HCT116 (cell line): ENCODE measurements around the gene PRR16.

ENCODE experiments used
- CEBPB ChIP-seq: IDR thresholded peaks from 2 replicates; pipeline ENCODE4 v1.6.1; 2012; ENCODE audit warnings: low read depth
- EGR1 ChIP-seq: IDR thresholded peaks from 2 replicates; pipeline ENCODE4 v1.6.1; 2012; ENCODE audit warnings: low read depth
- EZH2 ChIP-seq: fragments of 200-600 bp; sonication (generic); IDR thresholded peaks from 2 replicates; pipeline ENCODE4 v1.6.1; 2017; ENCODE audit warnings: antibody characterized with exemption, mixed run types
- EZH2phosphoT487 ChIP-seq: fragments of 200-600 bp; IDR thresholded peaks from 2 replicates; pipeline ENCODE4 v1.6.1; 2018; ENCODE audit warnings: antibody characterized with exemption, borderline replicate concordance
- JUND ChIP-seq: IDR thresholded peaks from 2 replicates; pipeline ENCODE4 v1.6.1; 2012
- POLR2A ChIP-seq: IDR thresholded peaks from 2 replicates; pipeline ENCODE4 v1.7.0; 2011; ENCODE audit warnings: borderline replicate concordance; ENCODE audit not compliant: insufficient read depth, insufficient read length; ENCODE audit errors: extremely low read depth
- RAD21 ChIP-seq: IDR thresholded peaks from 2 replicates; pipeline ENCODE4 v1.6.1; 2012; ENCODE audit warnings: low read depth, mild to moderate bottlenecking
- ZNF274 ChIP-seq: fragments of 200-500 bp; sonication (Bioruptor generic); IDR thresholded peaks from 2 replicates; pipeline ENCODE4 v1.6.1; 2014; ENCODE audit warnings: mild to moderate bottlenecking, low read depth, low read length, inconsistent platforms
- TF ChIP-seq, protein P1 (sequence below): IDR thresholded peaks from 2 replicates; pipeline ENCODE4 v1.6.1; 2012; ENCODE audit warnings: low read depth
- TF ChIP-seq, protein P2 (sequence below), 3 experiments: fragments of 200-600 bp in 1 of 3; sonication (generic) in 1 of 3; IDR thresholded peaks in 2 of 3; conservative IDR thresholded peaks in 1 of 3; 2 replicates each; pipeline ENCODE4 v1.5.1; 2012 to 2017; ENCODE audit warnings: low read depth in 2 of 3, low read length in 2 of 3, antibody characterized with exemption in 1 of 3, borderline replicate concordance in 1 of 3, control low read depth in 1 of 3, mild to moderate bottlenecking in 1 of 3, mixed read lengths in 1 of 3, mixed run types in 1 of 3, moderate library complexity in 1 of 3; ENCODE audit not compliant: insufficient read depth in 1 of 3

DNA sequence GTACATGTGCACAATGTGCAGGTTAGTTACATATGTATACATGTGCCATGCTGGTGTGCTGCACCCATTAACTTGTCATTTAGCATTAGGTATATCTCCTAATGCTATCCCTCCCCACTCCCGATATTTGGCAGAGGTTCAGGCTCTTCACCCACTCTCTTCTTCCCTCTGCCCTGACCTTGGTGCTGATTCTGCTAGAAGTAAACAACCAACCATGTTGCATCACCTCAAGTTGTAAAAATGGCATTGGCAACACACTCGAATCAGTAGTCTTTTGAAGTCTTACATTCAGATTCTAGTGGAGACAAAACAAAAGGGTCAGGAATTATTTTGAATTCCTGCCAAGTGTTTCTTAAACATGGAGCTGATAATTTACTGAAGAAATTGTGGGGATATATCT, 40.0 kb downstream of the PRR16 start:
- TF ChIP-seq EZH2phosphoT487 (no peak), EGR1 (no peak), RAD21 (no peak), EZH2 (no peak), JUND (no peak), ZNF274 (no peak), CEBPB (no peak), POLR2A (no peak)
- TF ChIP-seq, protein P1, sequence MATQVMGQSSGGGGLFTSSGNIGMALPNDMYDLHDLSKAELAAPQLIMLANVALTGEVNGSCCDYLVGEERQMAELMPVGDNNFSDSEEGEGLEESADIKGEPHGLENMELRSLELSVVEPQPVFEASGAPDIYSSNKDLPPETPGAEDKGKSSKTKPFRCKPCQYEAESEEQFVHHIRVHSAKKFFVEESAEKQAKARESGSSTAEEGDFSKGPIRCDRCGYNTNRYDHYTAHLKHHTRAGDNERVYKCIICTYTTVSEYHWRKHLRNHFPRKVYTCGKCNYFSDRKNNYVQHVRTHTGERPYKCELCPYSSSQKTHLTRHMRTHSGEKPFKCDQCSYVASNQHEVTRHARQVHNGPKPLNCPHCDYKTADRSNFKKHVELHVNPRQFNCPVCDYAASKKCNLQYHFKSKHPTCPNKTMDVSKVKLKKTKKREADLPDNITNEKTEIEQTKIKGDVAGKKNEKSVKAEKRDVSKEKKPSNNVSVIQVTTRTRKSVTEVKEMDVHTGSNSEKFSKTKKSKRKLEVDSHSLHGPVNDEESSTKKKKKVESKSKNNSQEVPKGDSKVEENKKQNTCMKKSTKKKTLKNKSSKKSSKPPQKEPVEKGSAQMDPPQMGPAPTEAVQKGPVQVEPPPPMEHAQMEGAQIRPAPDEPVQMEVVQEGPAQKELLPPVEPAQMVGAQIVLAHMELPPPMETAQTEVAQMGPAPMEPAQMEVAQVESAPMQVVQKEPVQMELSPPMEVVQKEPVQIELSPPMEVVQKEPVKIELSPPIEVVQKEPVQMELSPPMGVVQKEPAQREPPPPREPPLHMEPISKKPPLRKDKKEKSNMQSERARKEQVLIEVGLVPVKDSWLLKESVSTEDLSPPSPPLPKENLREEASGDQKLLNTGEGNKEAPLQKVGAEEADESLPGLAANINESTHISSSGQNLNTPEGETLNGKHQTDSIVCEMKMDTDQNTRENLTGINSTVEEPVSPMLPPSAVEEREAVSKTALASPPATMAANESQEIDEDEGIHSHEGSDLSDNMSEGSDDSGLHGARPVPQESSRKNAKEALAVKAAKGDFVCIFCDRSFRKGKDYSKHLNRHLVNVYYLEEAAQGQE: peak; percentile 28
- TF ChIP-seq, protein P2, sequence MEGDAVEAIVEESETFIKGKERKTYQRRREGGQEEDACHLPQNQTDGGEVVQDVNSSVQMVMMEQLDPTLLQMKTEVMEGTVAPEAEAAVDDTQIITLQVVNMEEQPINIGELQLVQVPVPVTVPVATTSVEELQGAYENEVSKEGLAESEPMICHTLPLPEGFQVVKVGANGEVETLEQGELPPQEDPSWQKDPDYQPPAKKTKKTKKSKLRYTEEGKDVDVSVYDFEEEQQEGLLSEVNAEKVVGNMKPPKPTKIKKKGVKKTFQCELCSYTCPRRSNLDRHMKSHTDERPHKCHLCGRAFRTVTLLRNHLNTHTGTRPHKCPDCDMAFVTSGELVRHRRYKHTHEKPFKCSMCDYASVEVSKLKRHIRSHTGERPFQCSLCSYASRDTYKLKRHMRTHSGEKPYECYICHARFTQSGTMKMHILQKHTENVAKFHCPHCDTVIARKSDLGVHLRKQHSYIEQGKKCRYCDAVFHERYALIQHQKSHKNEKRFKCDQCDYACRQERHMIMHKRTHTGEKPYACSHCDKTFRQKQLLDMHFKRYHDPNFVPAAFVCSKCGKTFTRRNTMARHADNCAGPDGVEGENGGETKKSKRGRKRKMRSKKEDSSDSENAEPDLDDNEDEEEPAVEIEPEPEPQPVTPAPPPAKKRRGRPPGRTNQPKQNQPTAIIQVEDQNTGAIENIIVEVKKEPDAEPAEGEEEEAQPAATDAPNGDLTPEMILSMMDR (IDR thresholded peaks at IDR 0.05 in 2 of 3, conservative IDR thresholded peaks at IDR 0.05 in 1 of 3; ENCODE audit: borderline replicate concordance in 1 of 3, insufficient read depth in 1 of 3, low read depth in 2 of 3, low read length in 2 of 3): no peak
